ENCODE results near the gene PTGDS. TPM values are rescaled to one million over a fixed set of nuclear protein-coding genes. Genes with fewer than 3 reads are reported as not detected.

Gene PTGDS
- total RNA-seq, 1 experiment from 2014 or later, result 2.2 TPM

- ChIA-PET POLR2A (no interaction called here), CTCF (interaction anchor here (0.7 to 4.8 kb wide), 10 partner anchors 16 to 186 kb away, joined by 3 to 53 read pairs (median 8); partner anchors contain the start of genes ABCA2 and NPDC1)
- Mint-ChIP-seq H3K36me3 (no peaks in the 10 kb centered on the region), H3K4me1 (peaks cover 4% of the 10 kb centered on the region; the same call in 1 of the 2 replicates), H3K4me3 (peak overlapping the region; percentile 72; the same call in 1 of the 2 replicates), H3K27me3 (ENCODE audit: low read depth) (peaks cover 21% of the 10 kb centered on the region), H3K9me3 (peaks cover 9% of the 10 kb centered on the region), H3K27ac (no peak overlapping the region)
- ATAC-seq (no peak), DNase-seq (ENCODE audit: low spot score) (no peak)
- TF ChIP-seq EMX1 (CRISPR knock-in tag; IDR thresholded peaks at IDR 0.05) (no peak), TP53 (CRISPR knock-in tag; IDR thresholded peaks at IDR 0.05) (no peak), TEAD4 (CRISPR knock-in tag; IDR thresholded peaks at IDR 0.05) (no peak), FOXK1 (CRISPR knock-in tag; IDR thresholded peaks at IDR 0.05) (no peak), ZNF232 (CRISPR knock-in tag; IDR thresholded peaks at IDR 0.05) (no peak), ZNF423 (CRISPR knock-in tag; IDR thresholded peaks at IDR 0.05) (no peak), SP1 (CRISPR knock-in tag; conservative IDR thresholded peaks at IDR 0.05) (no peak), GTF2I (CRISPR knock-in tag; conservative IDR thresholded peaks at IDR 0.05) (no peak), ATF3 (CRISPR knock-in tag; conservative IDR thresholded peaks at IDR 0.05) (no peak), PRRX2 (CRISPR knock-in tag; IDR thresholded peaks at IDR 0.05) (no peak), TCF7 (CRISPR knock-in tag; IDR thresholded peaks at IDR 0.05; ENCODE audit: low read depth) (no peak), ESRRA (CRISPR knock-in tag; IDR thresholded peaks at IDR 0.05; ENCODE audit: borderline replicate concordance) (no peak), ZNF396 (CRISPR knock-in tag; IDR thresholded peaks at IDR 0.05; ENCODE audit: borderline replicate concordance) (no peak), ZNF671 (CRISPR knock-in tag; IDR thresholded peaks at IDR 0.05) (no peak), OVOL2 (CRISPR knock-in tag; IDR thresholded peaks at IDR 0.05; ENCODE audit: borderline replicate concordance) (no peak), MYBL2 (CRISPR knock-in tag; IDR thresholded peaks at IDR 0.05) (no peak), SMAD3 (CRISPR knock-in tag; IDR thresholded peaks at IDR 0.05; ENCODE audit: borderline replicate concordance) (no peak), ETV6 (CRISPR knock-in tag; IDR thresholded peaks at IDR 0.05) (no peak)
- TF ChIP-seq, protein P1, sequence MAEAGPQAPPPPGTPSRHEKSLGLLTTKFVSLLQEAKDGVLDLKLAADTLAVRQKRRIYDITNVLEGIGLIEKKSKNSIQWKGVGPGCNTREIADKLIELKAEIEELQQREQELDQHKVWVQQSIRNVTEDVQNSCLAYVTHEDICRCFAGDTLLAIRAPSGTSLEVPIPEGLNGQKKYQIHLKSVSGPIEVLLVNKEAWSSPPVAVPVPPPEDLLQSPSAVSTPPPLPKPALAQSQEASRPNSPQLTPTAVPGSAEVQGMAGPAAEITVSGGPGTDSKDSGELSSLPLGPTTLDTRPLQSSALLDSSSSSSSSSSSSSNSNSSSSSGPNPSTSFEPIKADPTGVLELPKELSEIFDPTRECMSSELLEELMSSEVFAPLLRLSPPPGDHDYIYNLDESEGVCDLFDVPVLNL (CRISPR knock-in tag; IDR thresholded peaks at IDR 0.05; ENCODE audit: borderline replicate concordance, low read depth), result no peak
These were observed 17.0 kb downstream of the PTGDS start for GRCh38 chr9:136994180-136994887.

DNA sequence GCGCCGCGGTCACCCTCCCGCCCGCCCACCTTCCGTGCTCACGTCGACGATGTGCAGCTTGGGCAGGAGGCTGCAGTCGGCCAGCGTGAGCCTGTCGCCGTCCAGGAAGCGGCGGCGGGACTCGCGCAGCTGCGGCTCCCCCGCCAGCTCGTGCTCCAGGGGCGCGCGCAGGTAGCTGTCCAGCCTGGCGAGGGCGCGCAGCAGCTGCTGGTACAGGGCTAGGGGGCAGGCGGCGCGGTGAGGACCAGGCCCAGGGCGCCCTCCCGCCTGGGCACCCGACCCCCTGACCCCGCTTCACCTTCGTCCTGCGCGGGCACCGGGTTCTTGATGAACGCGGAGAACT, 17.6 kb downstream of the PTGDS start:
- CTCF ChIA-PET, result interaction anchor here (0.5 to 4.8 kb wide), 10 partner anchors 16 to 186 kb away, joined by 3 to 53 read pairs (median 5); partner anchors contain the start of genes ABCA2, AJM1 and NPDC1
- Mint-ChIP-seq H3K36me3 (no peaks in the 10 kb centered on the region), H3K27me3 (ENCODE audit: low read depth) (peaks cover 17% of the 10 kb centered on the region), H3K4me3 (no peak overlapping the region), H3K9me3 (peaks cover 9% of the 10 kb centered on the region), H3K27ac (no peak overlapping the region), H3K4me1 (peaks cover 4% of the 10 kb centered on the region; the same call in 1 of the 2 replicates)
- POLR2A ChIA-PET, result no interaction called here
- ATAC-seq (no peak), DNase-seq (ENCODE audit: low spot score) (no peak)
- no peak for TF ChIP-seq MYBL2 (CRISPR knock-in tag; IDR thresholded peaks at IDR 0.05)
- TF ChIP-seq, protein P2, sequence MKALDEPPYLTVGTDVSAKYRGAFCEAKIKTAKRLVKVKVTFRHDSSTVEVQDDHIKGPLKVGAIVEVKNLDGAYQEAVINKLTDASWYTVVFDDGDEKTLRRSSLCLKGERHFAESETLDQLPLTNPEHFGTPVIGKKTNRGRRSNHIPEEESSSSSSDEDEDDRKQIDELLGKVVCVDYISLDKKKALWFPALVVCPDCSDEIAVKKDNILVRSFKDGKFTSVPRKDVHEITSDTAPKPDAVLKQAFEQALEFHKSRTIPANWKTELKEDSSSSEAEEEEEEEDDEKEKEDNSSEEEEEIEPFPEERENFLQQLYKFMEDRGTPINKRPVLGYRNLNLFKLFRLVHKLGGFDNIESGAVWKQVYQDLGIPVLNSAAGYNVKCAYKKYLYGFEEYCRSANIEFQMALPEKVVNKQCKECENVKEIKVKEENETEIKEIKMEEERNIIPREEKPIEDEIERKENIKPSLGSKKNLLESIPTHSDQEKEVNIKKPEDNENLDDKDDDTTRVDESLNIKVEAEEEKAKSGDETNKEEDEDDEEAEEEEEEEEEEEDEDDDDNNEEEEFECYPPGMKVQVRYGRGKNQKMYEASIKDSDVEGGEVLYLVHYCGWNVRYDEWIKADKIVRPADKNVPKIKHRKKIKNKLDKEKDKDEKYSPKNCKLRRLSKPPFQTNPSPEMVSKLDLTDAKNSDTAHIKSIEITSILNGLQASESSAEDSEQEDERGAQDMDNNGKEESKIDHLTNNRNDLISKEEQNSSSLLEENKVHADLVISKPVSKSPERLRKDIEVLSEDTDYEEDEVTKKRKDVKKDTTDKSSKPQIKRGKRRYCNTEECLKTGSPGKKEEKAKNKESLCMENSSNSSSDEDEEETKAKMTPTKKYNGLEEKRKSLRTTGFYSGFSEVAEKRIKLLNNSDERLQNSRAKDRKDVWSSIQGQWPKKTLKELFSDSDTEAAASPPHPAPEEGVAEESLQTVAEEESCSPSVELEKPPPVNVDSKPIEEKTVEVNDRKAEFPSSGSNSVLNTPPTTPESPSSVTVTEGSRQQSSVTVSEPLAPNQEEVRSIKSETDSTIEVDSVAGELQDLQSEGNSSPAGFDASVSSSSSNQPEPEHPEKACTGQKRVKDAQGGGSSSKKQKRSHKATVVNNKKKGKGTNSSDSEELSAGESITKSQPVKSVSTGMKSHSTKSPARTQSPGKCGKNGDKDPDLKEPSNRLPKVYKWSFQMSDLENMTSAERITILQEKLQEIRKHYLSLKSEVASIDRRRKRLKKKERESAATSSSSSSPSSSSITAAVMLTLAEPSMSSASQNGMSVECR (CRISPR knock-in tag; IDR thresholded peaks at IDR 0.05; ENCODE audit: borderline replicate concordance), result no peak
- no peak for TF ChIP-seq RELA (CRISPR knock-in tag; IDR thresholded peaks at IDR 0.05; ENCODE audit: borderline replicate concordance)
- TF ChIP-seq ZNF396 (CRISPR knock-in tag; IDR thresholded peaks at IDR 0.05; ENCODE audit: borderline replicate concordance), result no peak
- TF ChIP-seq MLX (CRISPR knock-in tag; IDR thresholded peaks at IDR 0.05), result no peak
- no peak for TF ChIP-seq KAT7 (CRISPR knock-in tag; IDR thresholded peaks at IDR 0.05; ENCODE audit: borderline replicate concordance)
- TF ChIP-seq, protein P3, sequence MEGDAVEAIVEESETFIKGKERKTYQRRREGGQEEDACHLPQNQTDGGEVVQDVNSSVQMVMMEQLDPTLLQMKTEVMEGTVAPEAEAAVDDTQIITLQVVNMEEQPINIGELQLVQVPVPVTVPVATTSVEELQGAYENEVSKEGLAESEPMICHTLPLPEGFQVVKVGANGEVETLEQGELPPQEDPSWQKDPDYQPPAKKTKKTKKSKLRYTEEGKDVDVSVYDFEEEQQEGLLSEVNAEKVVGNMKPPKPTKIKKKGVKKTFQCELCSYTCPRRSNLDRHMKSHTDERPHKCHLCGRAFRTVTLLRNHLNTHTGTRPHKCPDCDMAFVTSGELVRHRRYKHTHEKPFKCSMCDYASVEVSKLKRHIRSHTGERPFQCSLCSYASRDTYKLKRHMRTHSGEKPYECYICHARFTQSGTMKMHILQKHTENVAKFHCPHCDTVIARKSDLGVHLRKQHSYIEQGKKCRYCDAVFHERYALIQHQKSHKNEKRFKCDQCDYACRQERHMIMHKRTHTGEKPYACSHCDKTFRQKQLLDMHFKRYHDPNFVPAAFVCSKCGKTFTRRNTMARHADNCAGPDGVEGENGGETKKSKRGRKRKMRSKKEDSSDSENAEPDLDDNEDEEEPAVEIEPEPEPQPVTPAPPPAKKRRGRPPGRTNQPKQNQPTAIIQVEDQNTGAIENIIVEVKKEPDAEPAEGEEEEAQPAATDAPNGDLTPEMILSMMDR (IDR thresholded peaks at IDR 0.05), result no peak
- TF ChIP-seq PRRX2 (CRISPR knock-in tag; IDR thresholded peaks at IDR 0.05), result no peak
- TF ChIP-seq ZNF219 (CRISPR knock-in tag; IDR thresholded peaks at IDR 0.05; ENCODE audit: borderline replicate concordance), result no peak
- no peak for TF ChIP-seq HMGXB4 (CRISPR knock-in tag; IDR thresholded peaks at IDR 0.05)
- no peak for TF ChIP-seq CREB1 (CRISPR knock-in tag; IDR thresholded peaks at IDR 0.05)
